OCI-LY1 (cell line): ENCODE results near the gene GSX1.

Experiments
- H2AFZ ChIP-seq: fragments of 200-600 bp; sonication (generic), shearing (Covaris generic); 2 replicates; pipeline ENCODE4 v1.6.0; 2014; ENCODE audit warnings: antibody characterized with exemption, mild to moderate bottlenecking, low read length
- H3F3A ChIP-seq: fragments of 200-600 bp; sonication (generic), shearing (Covaris generic); 2 replicates; pipeline ENCODE4 v1.6.0; 2014; ENCODE audit warnings: mild to moderate bottlenecking, antibody characterized with exemption, low read length, moderate library complexity; ENCODE audit not compliant: insufficient read depth
- H3K27ac ChIP-seq: fragments of 200-600 bp; sonication (generic); 2 replicates; pipeline ENCODE4 v1.5.1; 2014; ENCODE audit warnings: low read length, mixed run types, mild to moderate bottlenecking, low read depth; ENCODE audit not compliant: poor library complexity, severe bottlenecking
- H3K27me3 ChIP-seq: fragments of 200-600 bp; sonication (generic); 2 replicates; pipeline ENCODE4 v1.6.0; 2014; ENCODE audit warnings: antibody characterized with exemption, mild to moderate bottlenecking, low read length, moderate library complexity; ENCODE audit not compliant: insufficient read depth
- H3K36me3 ChIP-seq: fragments of 200-600 bp; sonication (generic); 2 replicates; pipeline ENCODE4 v1.6.1; 2014; ENCODE audit warnings: mild to moderate bottlenecking, antibody characterized with exemption, low read length, moderate library complexity, mixed read lengths; ENCODE audit not compliant: insufficient read depth
- H3K4me1 ChIP-seq: fragments of 200-600 bp; sonication (generic); 2 replicates; pipeline ENCODE4 v1.5.1; 2014; ENCODE audit warnings: mild to moderate bottlenecking, low read length, moderate library complexity; ENCODE audit not compliant: insufficient read depth, severe bottlenecking
- H3K4me2 ChIP-seq: fragments of 200-600 bp; sonication (generic), shearing (Covaris generic); 2 replicates; pipeline ENCODE4 v1.6.1; 2014; ENCODE audit warnings: low read length
- H3K4me3 ChIP-seq: fragments of 200-600 bp; sonication (generic); 2 replicates; pipeline ENCODE4 v1.5.1; 2014; ENCODE audit warnings: low read length, low read depth, mild to moderate bottlenecking, mixed read lengths; ENCODE audit not compliant: poor library complexity, severe bottlenecking
- H3K79me2 ChIP-seq: fragments of 200-600 bp; shearing (Covaris generic); 2 replicates; pipeline ENCODE4 v1.6.1; 2016; ENCODE audit warnings: mixed run types, low read length, mixed read lengths; ENCODE audit not compliant: insufficient read depth
- H3K9ac ChIP-seq: fragments of 200-600 bp; sonication (generic), shearing (Covaris generic); 2 replicates; pipeline ENCODE4 v1.6.1; 2014; ENCODE audit warnings: mild to moderate bottlenecking, low read length, mixed read lengths
- H3K9me2 ChIP-seq: fragments of 200-600 bp; sonication (generic), shearing (Covaris generic); 2 replicates; pipeline ENCODE4 v1.6.1; 2014; ENCODE audit warnings: low read depth, mild to moderate bottlenecking, low read length, mixed read lengths
- H3K9me3 ChIP-seq: fragments of 200-600 bp; shearing (Covaris generic); 2 replicates; pipeline ENCODE4 v1.6.1; 2014; ENCODE audit warnings: low read length, mixed read lengths
- H4K20me1 ChIP-seq: fragments of 200-600 bp; sonication (generic), shearing (Covaris generic); 2 replicates; pipeline ENCODE4 v1.6.0; 2016; ENCODE audit warnings: mild to moderate bottlenecking, low read length; ENCODE audit not compliant: insufficient read depth
- CTCF ChIP-seq: fragments of 200-600 bp; sonication (generic), shearing (Covaris generic); IDR thresholded peaks from 2 replicates; pipeline ENCODE4 v1.5.1; 2017; ENCODE audit warnings: mild to moderate bottlenecking, antibody characterized with exemption, low read length, moderate library complexity, mixed read lengths
- EZH2 ChIP-seq: fragments of 200-600 bp; sonication (generic), shearing (Covaris generic); IDR thresholded peaks from 2 replicates; pipeline ENCODE4 v1.8.0; 2017; ENCODE audit warnings: borderline replicate concordance, mixed run types, mild to moderate bottlenecking, antibody characterized with exemption, low read length, moderate library complexity, mixed read lengths

Gene GSX1

GRCh38 chr13:27820524-27821482 lies 28.5 kb downstream of the GSX1 start:
- Histone ChIP-seq H3F3A (no peaks in the 10 kb centered on the region), H3K9ac (no peak overlapping the region), H3K4me3 (no peak overlapping the region), H3K36me3 (no peaks in the 10 kb centered on the region), H3K9me3 (no peaks in the 10 kb centered on the region), H3K27me3 (no peaks in the 10 kb centered on the region), H3K4me1 (no peaks in the 10 kb centered on the region), H3K27ac (no peak overlapping the region), H4K20me1 (no peaks in the 10 kb centered on the region), H3K79me2 (no peaks in the 10 kb centered on the region), H2AFZ (no peak overlapping the region), H3K4me2 (no peak overlapping the region), H3K9me2 (no peaks in the 10 kb centered on the region)
- TF ChIP-seq EZH2 = no peak
- no peak for TF ChIP-seq CTCF

DNA sequence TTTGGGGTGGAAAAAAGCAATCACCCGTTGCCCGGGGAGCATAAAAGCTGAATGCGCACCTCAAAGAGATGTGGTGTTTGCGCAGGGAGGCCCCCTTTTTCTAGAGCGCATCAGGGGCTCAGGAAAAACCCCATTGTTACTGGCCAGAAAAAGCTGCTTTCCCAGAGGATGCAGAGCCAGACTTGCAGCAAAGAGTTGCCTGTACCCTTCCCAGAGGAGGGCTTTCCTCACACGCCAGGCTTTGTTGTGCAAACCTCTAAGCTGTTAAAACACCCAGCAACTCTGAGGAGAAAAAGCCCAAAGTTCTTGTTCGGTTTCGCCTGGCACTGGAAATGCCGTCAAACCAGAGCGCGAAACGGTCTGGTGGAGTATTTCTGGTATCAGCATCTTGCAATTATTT lies 29.3 kb downstream of the GSX1 start:
- no peak overlapping the region for H3K9ac ChIP-seq
- H3K27ac ChIP-seq = no peak overlapping the region
- no peaks in the 10 kb centered on the region for H3K9me2 ChIP-seq
- no peak overlapping the region for H2AFZ ChIP-seq
- H3F3A ChIP-seq = no peaks in the 10 kb centered on the region
- H3K4me1 ChIP-seq = no peaks in the 10 kb centered on the region
- no peak overlapping the region for H3K4me2 ChIP-seq
- H3K79me2 ChIP-seq = no peaks in the 10 kb centered on the region
- TF ChIP-seq EZH2 (no peak), CTCF (no peak)
- no peaks in the 10 kb centered on the region for H3K36me3 ChIP-seq
- H3K27me3 ChIP-seq = no peaks in the 10 kb centered on the region
- no peaks in the 10 kb centered on the region for H3K9me3 ChIP-seq
- H3K4me3 ChIP-seq = no peak overlapping the region
- H4K20me1 ChIP-seq = no peaks in the 10 kb centered on the region

- Histone ChIP-seq H3K27ac (no peak overlapping the region), H3K79me2 (no peaks in the 10 kb centered on the region), H3K27me3 (no peaks in the 10 kb centered on the region), H3K9me2 (no peaks in the 10 kb centered on the region), H3K9me3 (no peaks in the 10 kb centered on the region), H2AFZ (no peak overlapping the region), H3K4me3 (no peak overlapping the region), H3K36me3 (no peaks in the 10 kb centered on the region), H4K20me1 (no peaks in the 10 kb centered on the region), H3K4me2 (no peak overlapping the region), H3K4me1 (no peaks in the 10 kb centered on the region), H3F3A (no peaks in the 10 kb centered on the region), H3K9ac (no peak overlapping the region)
- TF ChIP-seq EZH2 = no peak
- TF ChIP-seq CTCF = no peak
These were observed 30.1 kb downstream of the GSX1 start for GRCh38 chr13:27822258-27822872.
